AML-193 (cell line): Measurements from ENCODE around the gene SRPK2.
"Not testable (repeated sequence)": the region's sequence is repeated elsewhere in the genome, so short reads cannot be mapped to it uniquely, and the experiment has no call there.

Experiments used
- DNase-seq, 2 experiments: peaks; one replicate each; lab custom pipeline; 2025; lab: John Stamatoyannopoulos, UW

Gene SRPK2

GRCh38 chr7:105224884-105225651 lies 163.7 kb downstream of the SRPK2 start:
- peak; percentile 70 to 77 for DNase-seq

DNA sequence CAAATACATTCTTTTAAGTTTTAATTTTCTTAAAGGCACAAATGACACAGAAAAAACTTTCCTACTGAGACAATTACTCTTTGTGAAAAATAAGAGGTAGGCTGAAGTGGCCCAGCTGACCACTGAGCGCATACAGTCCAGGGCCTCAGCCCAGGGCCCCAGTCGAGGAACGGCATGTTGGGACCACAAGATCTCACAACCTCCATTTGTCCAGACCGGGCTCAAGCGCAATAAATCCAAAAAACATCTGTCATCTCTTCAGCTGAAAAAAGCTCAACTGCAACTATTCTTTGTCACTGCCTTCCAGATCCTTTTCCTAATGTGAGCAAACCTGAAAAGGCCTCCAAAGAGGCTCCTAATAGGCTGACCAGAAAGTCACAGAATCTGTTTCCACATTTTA lies 165.8 kb downstream of the SRPK2 start:
- DNase-seq = no peak

DNA sequence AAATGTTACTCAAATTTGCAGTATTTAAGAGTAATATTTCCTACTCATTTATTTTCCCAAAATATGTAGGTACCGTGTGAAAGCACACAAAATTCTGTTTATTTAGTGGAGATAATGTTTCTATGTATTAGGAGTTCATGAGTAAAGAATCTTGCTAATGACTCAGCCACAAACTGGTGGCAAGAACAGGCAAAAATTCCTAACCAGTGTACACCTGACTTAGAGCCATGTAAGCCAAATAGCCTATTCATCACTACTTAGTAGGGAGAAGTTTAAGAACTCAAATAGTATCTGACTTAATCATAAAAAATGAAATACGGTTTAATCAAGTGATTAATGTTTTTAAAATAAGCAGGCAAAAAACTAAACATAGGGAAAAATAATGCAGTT lies 169.0 kb downstream of the SRPK2 start:
- no peak for DNase-seq

DNA sequence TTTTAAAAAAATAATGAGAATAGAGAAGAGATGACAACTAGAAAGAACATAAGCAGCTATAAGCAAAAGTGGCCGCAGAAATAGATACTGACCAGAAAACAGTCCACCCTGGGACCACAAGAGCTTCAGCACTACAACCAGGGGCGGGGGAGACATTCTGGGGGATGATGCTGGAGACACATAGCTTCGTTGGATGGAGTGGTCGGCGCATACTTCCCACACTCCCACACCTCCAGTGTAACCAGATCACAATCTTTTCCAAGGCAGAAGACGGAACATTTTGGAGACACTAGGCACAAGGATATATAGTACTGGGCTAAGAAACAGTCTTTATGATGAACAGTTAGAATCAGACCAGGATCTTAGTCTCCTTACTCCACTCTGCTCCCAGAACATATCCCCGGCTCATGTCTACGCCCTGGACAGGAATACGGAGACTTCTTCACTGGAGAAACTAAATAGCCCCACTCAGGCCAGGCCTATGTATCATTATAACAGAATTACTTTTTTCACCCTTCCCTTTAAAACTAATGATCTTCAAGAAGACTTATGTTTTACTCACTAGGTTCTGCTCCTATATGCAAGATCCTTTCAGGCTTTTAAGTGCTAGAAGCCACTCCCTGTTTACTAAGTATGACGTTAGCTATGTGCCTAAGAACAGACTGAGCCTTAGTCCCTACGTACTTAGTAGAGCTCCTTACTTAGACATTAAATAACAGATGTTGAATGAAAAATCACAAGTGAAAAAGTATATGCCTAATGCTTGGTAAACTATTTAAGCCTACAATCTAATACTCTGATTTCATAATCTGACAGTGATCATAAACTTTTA lies 169.6 kb downstream of the SRPK2 start:
- DNase-seq = no peak

DNA sequence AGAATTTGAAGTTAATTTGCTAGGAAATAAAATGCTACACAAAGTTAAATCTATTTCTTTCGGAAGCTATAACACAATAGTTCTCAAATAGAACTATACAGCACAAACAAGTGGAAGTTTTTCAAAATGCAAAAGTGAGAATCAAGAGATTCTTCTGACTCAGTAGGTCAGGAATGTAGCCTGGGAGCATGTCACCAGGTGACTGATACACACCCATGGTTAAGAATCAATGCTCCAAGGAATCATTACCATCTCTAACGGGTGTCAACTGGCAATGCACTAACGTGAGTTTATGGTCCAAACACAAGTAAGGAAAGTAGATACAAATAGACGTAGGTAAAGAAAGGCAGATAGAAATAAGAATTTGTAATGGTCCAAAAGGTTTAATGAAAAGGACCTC lies 170.5 kb downstream of the SRPK2 start:
- no peak for DNase-seq

DNA sequence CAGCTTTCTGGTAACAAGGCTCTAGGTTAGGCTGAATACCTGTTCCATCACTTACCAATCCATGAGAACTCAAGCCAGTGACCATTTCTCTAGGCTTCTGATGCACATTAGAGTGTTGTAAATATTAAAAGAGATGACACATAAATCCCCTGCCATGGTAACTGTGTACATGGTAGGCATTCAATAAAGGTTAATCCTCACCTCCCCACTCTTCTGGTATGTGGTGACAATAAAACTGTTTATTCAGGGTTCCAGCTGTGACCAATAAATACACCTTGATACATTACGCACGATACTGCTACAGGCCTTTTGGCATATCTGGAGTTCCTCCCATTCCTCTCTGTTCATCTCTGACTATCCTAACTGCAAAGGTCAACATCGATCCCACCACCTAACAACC lies 171.9 kb downstream of the SRPK2 start:
- no peak for DNase-seq

DNA sequence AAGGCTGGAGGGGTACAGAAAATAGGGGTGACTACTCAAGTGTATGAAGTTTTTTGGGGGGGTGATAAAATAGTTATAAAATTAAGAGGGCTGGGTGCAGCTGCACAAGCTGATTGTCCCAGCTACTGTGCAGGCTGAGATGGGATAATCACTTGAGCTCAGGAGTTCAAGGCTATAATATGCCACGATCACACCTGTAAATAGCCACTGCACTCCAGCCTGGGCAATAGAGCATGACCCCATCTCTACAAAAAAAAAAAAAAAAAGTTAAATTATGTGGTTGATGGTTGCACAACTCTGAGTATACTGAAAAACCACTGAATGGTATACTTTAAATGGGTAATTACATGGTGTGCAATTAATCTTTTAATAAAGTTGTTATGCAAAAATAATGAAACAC lies 172.9 kb downstream of the SRPK2 start:
- no peak for DNase-seq

- DNase-seq = no peak
Observed at GRCh38 chr7:105215182-105215581, 173.5 kb downstream of the SRPK2 start.

- peak; percentile 91 to 97 for DNase-seq
Observed at GRCh38 chr7:105213611-105214010, 175.1 kb downstream of the SRPK2 start.

GRCh38 chr7:105212212-105212611 lies 176.5 kb downstream of the SRPK2 start:
- no peak for DNase-seq

GRCh38 chr7:105210721-105211205 lies 178.0 kb downstream of the SRPK2 start:
- DNase-seq = no peak

DNA sequence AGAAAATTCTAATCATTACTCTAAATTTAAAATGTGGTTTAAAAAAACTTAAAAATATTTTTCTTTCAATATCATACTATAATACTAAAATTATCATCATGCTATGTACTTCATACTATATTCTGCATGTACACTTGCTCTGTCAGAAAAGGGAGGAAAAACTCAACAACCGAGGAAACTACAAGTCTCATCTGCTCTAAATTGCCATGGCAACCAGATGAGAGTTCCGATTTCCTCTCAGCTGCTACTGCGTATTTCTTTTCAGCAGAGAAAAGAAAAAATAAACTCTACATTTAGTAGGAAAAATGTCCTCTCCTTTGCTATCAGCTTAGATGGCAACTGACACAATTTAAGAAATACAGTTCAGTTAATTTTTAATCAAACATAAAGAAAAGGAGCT lies 178.9 kb downstream of the SRPK2 start:
- no peak for DNase-seq

DNA sequence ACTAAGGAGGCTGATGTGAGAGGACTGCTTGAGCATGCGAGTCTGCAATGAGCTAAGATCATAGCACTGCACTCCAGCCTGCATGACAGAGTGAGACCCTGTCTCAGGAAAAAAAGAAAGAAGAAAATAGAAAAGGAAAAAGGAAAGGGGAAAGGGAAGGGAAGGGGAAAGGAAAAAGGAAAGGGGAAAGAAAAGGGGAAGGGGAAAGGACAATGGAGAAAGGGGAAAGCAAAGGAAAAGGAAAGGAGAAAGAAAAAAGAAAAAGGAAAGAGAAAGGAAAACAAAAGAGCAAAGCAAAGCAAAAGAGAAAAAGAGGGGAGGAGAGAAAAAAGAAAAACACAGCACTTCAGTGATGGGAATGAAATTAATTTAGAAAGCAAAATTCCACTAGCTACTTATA lies 179.3 kb downstream of the SRPK2 start:
- DNase-seq = no peak

DNA sequence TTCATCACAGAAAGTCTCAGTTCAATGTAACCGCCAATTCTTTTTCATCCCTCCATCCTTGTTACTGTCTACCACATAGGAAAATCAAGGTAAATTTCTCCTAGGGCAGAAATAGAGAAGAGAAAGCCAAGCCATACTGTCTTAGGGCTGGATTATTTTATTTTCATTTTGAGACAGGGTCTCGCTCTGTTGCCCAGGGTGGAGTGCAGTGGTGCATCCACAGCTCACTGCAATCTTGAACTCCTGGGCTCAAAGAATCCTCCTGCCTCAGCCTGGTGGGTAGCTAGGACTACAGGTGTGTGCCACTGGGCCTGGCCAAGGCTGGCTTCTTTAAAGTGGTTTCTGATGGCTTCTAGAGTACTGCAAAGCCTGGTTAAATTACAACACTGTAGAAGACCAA lies 181.7 kb downstream of the SRPK2 start:
- no peak for DNase-seq

- no peak for DNase-seq
Observed at GRCh38 chr7:105205592-105206237, 183.0 kb downstream of the SRPK2 start.

- no peak for DNase-seq
Observed at GRCh38 chr7:105204953-105205352, 183.8 kb downstream of the SRPK2 start.

GRCh38 chr7:105204520-105204919 lies 184.2 kb downstream of the SRPK2 start:
- no peak for DNase-seq

DNA sequence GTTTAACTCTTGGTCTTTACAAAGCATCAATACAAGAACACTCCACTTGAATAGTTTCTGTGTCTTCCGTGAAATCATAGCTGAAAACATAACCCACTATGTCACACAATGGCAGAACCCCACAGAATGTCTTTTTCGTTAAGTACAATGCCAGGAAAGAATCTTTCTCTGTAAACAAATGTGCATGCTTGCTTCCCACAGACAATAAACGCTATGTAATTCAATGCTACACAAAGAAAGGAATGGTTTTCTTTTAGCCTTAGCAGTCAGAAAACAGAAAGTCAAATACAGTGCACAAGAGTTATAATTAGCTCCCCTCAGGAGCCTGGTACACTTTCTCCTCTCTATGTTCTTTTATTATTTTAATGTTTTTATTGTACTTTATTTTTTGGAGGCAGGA lies 186.1 kb downstream of the SRPK2 start:
- no peak for DNase-seq

- DNase-seq = no peak
Observed at GRCh38 chr7:105199386-105199785, 189.3 kb downstream of the SRPK2 start.

- DNase-seq = no peak
Observed at GRCh38 chr7:105198223-105198622, 190.5 kb downstream of the SRPK2 start.

DNA sequence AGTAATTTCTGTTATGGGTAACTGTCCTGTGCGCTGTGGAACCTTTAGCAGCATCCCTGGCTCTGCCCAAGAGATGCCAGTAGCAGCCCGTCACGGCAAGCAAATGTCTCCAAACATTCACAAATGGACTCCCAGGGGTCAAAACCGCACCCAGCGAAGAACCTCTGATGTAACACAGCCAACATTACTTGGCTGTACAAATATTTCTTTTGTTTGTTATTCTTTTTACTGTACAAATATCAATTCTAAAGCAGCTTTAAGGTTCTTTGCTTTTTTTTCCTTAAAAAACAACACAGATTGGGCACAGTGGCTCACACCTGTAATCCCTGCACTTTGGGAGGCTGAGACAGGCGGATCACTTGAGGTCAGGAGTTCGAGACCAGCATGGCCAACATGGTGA lies 192.2 kb downstream of the SRPK2 start:
- DNase-seq = no peak

GRCh38 chr7:105195891-105196290 lies 192.8 kb downstream of the SRPK2 start:
- no peak for DNase-seq

GRCh38 chr7:105194959-105195358 lies 193.8 kb downstream of the SRPK2 start:
- not testable (repeated sequence) for DNase-seq
